ENCODE results near the gene SMAD2. TPM values are rescaled to one million over a fixed set of nuclear protein-coding genes. Genes with fewer than 3 reads are reported as not detected.
A peak's percentile ranks its signal among the peaks of the same experiment; 100 is the strongest.

The SMAD2 gene
- total RNA-seq, 1 experiment from 2014 or later, result 121 TPM

GRCh38 chr18:47826157-47827074, 104.0 kb downstream of the SMAD2 start:
- no peak overlapping the region for H3K23ac ChIP-seq (ENCODE audit: insufficient read length, low read depth, low read length)
- H3K4me1 ChIP-seq (ENCODE audit: insufficient read depth, low read length), result no peaks in the 10 kb centered on the region
- H3K9me3 Mint-ChIP-seq, result peaks cover 12 to 26% of the 10 kb centered on the region in 2 experiments
- no peaks in the 10 kb centered on the region for H3K23me2 ChIP-seq (ENCODE audit: insufficient read length, low read depth, low read length, poor library complexity, severe bottlenecking)
- H3K27me3 Mint-ChIP-seq (ENCODE audit: low read depth), result peaks cover 2% of the 10 kb centered on the region; the same call in 1 of the 2 replicates
- no peaks in the 10 kb centered on the region for H4K20me1 ChIP-seq (ENCODE audit: control insufficient read depth, insufficient read depth, insufficient read length)
- H3K56ac ChIP-seq (ENCODE audit: insufficient read length, low read depth, low read length), result no peak overlapping the region
- H4K91ac ChIP-seq (ENCODE audit: insufficient read length, low read depth, low read length), result no peak overlapping the region
- H2BK5ac ChIP-seq (ENCODE audit: insufficient read length, low read length), result no peak overlapping the region
- WGBS (ENCODE audit: extremely low coverage, insufficient read length, low lambda C conversion rate), result no CpG with 5 or more reads among the region's 5 CpGs
- no peak overlapping the region for H3K27ac ChIP-seq (ENCODE audit: insufficient read length, low read depth, low read length)
- peak overlapping the region in 1 of 3 experiments; percentile 41; a peak in 1 of 7 replicates for H3K27ac Mint-ChIP-seq
- no peak overlapping the region for H3K18ac ChIP-seq (ENCODE audit: insufficient read length, low read depth, low read length)
- H4K8ac ChIP-seq (replicated peaks; ENCODE audit: insufficient read length, low read depth, low read length), result no peak overlapping the region
- H2BK15ac ChIP-seq (ENCODE audit: low read depth, low read length), result no peak overlapping the region
- TF ChIP-seq CTCF (conservative IDR thresholded peaks at IDR 0.05), result no peak
- no peak overlapping the region for H3K4me3 Mint-ChIP-seq
- H3K4me2 ChIP-seq (ENCODE audit: insufficient read depth, insufficient read length, low read length), result no peak overlapping the region
- no peak overlapping the region for H3T11ph ChIP-seq (ENCODE audit: low read length)
- H3K14ac ChIP-seq (ENCODE audit: insufficient read depth, low read length), result no peak overlapping the region
- peaks cover 0 to 5% of the 10 kb centered on the region in 2 experiments; a peak in 1 of 4 replicates for H3K4me1 Mint-ChIP-seq
- H2BK12ac ChIP-seq (ENCODE audit: insufficient read length, low read depth, low read length), result no peak overlapping the region
- no peak overlapping the region for H2AFZ ChIP-seq (ENCODE audit: low read length)
- H2AK5ac ChIP-seq (ENCODE audit: insufficient read length, low read length), result no peak overlapping the region
- DNase-seq, result no peak
- H3K79me2 ChIP-seq (ENCODE audit: insufficient read depth, low read length), result no peaks in the 10 kb centered on the region
- H4K5ac ChIP-seq (ENCODE audit: insufficient read length, low read depth, low read length), result no peak overlapping the region
- H3K9me3 ChIP-seq (ENCODE audit: control insufficient read depth, low read depth, low read length), result no peaks in the 10 kb centered on the region
- no peaks in the 10 kb centered on the region for H3K79me1 ChIP-seq (ENCODE audit: insufficient read depth, low read depth, low read length, poor library complexity, severe bottlenecking)
- no peak overlapping the region for H3K4ac ChIP-seq (ENCODE audit: low read depth, low read length)
- no peaks in the 10 kb centered on the region for H3K27me3 ChIP-seq (ENCODE audit: insufficient read depth, low read length)
- peaks cover 47 to 63% (median 54%) of the 10 kb centered on the region in 3 experiments for H3K36me3 Mint-ChIP-seq (ENCODE audit: insufficient read depth in 1 of 3, low read depth in 3 of 3)
- H2BK20ac ChIP-seq (ENCODE audit: low read depth, low read length, poor library complexity, severe bottlenecking), result no peak overlapping the region
- H3K9ac ChIP-seq (ENCODE audit: extremely low read depth, insufficient read length, low read length), result no peak overlapping the region
- H2BK120ac ChIP-seq (ENCODE audit: low read depth, low read length, poor library complexity, severe bottlenecking), result no peak overlapping the region

All from H9 (cell line).